GM18508 (cell line): ENCODE data around the gene SLC19A1.
"Not testable (repeated sequence)": the region's sequence is repeated elsewhere in the genome, so short reads cannot be mapped to it uniquely, and the experiment has no call there.

Experiments
- ATAC-seq: cut with Tn5 transposase; IDR thresholded peaks from one replicate; pipeline ENCODE4 v1.9.1; 2021; ENCODE audit warnings: moderate number of reproducible peaks; ENCODE audit not compliant: insufficient read depth, unreplicated experiment

The SLC19A1 gene

DNA sequence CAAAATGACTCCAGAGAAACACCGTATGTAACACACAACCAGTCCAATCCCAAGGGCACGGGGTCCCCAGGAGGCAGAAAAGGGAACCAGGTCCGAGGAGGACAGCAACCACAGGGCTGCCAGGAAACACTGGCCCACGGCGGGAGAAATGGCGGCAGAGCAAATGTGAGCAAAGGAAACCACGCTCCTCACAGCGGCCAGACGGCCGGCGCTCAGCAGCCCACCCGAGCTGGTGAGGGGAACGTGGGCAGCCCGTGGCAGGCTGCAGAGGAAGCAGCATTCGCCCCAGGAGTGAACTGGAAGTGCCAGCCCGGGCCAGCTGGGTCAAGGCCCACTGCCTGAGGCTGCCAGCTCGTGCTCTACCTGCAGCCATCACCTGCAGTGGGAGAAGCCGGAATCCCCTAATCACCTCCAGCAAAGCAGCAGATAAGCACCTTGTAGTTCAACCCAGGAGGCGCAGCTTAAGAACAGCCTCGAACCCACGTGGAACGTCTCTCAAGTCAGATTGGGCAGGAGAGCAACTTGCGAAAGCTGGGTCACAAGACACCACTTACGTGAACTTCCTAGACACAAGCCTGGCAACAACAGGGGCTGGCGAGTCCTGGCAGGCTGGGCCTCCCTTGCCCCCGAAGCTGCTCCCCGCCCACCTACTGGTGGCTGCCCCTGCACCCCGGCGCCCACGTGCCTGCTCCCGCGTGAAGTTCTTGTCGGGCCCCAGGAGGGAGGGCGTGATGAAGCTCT is 6.7 kb downstream of the SLC19A1 start:
- ATAC-seq = no peak

DNA sequence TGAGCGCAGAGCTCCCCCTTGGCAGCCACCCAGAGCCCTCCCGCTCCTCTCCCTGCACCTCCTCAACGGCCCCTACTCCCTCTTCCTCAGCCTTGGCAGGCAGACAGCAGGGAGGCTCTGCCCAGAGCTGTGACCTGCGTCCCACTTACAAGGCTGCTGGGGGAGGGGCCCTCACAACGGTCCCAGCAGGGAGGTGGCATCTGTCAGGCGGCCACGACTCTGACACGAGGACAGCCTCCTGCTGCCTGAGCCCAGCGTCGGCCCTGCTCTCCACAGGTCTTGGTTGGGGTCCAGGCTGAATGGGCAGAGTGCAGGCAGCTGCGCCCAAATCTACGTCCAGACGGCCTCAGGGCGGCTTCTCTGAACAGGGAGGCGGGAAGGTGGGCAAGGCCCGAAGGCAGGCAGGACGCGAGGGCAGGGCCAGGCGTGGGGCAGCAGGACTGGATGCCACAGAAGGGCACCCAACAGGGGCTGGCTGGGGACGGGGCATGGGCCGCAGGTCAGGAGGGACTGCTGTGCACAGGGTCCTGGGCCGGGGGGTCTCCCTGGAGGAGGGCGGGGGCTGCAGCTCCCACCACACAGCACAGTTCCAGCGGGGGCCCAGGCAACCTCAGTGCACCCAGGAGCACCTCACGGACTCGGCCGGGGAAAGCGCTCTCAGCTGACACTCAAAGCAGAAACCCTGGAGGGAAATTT is 7.5 kb downstream of the SLC19A1 start:
- ATAC-seq = no peak

DNA sequence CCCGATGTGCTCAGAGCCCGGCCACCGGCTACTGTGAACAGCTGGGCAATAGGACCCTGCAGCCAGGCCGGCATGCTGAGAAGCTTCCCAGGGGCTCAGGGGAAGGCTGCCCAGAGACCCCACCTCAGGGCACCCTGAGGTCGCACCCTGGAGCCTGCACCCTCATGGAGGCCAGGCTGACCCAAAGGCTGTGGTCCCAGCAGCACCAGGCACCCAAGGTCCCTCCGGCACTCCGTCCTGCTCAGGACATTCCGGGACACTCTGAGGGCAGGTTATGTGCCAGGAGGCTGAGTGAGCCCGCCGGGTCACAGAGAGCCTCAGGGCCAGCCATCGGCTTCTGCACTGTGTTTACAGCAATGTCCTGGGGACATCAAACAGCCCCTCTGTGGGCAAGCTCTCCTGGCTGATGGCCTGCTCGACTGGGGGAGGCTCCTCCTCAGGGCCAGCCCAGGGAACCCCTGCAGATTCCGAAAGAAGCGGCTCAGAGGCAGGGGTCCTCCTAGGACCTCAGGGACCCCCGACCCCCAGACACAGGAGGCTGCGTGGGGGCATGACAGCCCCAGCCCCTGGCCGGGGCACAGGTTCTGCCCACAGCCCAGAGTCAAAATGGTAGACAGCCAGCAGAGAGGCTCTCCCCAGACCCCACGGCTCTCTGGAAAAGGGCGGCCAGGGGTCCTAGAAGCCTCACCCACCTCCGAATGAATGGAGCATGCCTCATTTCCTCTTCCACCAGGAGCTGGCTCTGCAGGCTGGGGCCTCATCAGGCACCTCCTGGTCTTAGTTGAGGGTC is 8.2 kb downstream of the SLC19A1 start:
- ATAC-seq = no peak

DNA sequence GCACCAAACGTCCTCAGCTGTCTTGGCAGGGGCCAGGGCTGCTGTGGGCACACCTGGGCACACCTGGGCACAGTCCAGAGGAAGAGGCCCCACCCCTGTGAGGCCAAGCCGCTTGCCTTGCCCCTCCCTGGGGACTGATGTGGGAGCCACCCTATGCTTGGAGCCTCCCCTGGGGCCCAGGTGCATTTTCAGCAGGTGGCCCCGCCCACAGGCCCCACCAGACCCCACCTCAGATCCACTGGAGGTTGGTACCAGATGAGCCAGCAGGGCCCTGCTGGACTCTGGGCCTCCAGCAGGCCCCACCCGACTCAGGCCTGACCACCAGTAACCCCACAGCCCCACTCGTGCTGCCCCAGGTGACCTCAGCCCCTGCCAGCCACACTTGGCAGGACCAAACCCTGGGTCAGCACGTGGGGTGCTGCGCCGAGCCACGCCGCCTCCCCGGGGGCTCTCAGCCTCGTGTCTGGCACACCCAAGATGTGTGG is 8.8 kb downstream of the SLC19A1 start:
- ATAC-seq = no peak

DNA sequence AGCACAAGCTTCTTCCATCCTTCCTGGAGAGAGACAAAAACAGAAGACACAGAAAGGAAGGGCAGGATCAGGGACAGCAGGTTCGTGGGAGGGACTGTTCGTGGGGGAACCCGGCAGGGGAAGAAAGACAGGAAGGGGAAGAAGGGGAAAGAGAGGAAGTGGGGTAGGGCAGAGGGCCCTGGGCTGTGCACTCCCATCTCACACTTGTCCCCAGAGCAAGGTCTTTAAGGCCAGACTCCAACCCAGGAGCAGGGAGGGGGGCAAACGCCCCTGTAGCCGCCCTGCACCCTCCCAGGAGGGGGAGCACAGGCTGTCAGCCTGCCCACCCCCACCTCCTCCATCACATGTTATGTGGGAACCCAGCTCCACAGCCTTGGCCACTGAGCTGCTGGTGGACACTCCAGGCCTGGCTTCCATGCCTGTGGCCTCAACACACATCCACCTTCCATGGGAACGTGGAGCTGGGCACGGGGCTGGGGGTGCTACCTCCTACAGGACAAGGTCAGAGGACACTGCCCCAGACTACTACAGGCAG is 9.3 kb downstream of the SLC19A1 start:
- ATAC-seq = no peak

DNA sequence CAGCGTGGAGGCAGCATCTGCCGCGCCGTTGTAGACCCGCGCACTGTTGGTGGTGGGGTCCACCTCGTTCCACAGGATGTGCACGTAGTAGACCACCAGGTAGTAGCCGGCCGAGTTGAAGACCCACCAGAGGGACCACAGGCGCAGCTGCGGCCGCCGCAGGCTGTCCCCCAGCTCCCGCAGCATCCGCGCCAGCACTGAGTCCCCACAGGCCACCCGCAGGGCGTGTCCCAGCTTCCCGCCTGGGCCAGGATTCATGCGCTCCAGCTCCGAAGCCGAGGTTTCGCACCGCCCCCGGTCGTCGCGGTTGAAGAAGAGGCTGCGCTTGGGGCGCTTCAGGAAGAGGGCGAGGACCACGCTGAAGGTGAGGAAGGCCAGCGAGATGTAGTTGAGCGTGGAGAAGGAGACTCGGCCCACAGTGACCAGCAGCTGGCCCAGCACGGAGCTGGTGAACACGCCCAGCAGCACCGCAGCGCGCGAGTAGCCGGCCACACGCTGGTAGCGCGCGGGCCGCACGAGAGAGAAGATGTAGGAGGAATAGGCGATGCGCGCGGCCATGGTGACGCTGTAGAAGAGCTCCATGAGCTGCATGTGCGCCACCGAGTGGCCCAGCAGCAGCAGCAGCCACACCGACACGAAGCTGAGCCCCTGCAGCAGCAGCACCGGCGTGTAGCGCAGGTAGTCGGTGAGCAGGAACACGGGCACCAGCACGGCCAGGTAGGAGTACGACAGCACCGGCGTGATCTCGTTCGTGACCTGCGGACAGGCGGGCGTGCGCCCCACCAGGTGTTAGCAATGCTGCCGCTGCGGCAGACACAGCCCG is 10.6 kb downstream of the SLC19A1 start:
- no peak for ATAC-seq

DNA sequence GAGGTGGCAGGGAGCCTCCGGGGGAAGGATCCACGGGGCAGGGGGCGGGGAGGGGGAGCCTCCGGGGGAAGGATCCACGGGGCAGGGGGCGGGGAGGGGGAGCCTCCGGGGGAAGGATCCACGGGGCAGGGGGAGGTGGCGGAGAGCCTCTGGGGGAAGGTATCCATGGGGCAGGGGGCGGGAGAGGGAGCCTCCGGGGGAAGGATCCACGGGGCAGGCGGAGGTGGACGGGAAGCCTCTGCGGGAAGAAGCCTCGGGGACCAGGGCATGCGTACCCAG is 11.2 kb downstream of the SLC19A1 start:
- not testable (repeated sequence) for ATAC-seq

DNA sequence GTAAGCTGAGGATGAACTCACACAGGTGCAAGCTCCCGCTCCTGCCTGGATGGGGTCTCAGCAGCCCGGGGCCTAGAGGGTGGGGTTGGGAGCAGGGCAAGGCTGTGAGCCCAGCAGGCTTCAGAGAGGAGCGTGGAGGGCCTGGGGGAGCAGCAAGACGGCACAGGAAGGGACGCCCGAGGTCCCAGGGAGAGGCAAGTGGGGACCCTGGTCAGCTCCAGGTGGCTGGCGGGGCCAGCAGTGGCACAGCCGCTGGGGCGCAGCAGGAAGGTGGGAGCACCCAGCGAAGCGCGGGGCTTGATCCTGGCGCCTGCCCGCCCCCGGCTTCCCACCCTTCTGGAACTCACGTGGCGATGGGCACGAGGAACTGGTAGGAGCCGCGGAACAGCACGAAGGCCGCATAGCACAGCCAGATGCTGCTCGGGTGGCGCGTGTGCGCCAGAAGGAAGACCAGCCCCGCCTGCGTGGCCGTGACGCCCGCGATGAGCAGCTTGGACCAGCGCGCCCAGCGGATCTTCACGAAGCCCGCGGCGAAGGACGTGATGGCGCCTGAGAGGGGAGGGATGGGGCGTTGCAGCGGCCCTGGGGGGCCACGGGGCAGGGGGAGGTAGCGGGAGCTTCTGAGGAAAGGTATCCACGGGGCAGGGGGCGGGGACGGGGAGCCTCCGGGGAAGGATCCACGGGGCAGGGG is 11.7 kb downstream of the SLC19A1 start:
- no peak for ATAC-seq

DNA sequence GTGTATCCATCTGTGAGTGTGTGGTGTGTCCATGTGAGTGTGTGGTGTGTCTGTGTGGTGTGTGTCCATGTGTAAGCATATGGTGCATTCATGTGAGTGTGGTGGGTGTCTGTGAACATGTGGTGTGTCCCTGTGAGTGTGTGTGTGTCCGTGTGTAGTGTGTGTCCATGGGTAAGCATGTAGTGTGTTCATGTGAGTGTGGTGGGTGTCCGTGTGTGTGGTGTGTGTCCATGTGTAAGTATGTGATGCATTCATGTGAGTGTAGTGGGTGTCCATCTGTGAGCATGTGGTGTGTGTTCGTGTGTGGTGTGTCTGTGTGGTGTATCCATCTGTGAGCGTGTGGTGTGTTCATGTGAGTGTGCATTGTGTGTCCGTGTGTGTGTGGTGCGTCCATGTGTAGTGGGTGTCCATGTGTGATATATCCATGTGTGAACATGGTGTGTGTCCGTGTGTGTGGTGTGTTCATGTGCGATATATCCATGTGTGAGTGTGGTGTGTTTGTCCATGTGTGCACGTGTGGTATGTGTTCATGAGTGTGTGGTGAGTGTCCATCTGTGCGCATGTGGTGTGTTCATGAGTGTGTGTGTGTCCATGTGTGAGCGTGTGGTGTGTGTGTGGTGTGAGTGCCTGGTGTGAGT is 12.3 kb downstream of the SLC19A1 start:
- ATAC-seq = no peak

DNA sequence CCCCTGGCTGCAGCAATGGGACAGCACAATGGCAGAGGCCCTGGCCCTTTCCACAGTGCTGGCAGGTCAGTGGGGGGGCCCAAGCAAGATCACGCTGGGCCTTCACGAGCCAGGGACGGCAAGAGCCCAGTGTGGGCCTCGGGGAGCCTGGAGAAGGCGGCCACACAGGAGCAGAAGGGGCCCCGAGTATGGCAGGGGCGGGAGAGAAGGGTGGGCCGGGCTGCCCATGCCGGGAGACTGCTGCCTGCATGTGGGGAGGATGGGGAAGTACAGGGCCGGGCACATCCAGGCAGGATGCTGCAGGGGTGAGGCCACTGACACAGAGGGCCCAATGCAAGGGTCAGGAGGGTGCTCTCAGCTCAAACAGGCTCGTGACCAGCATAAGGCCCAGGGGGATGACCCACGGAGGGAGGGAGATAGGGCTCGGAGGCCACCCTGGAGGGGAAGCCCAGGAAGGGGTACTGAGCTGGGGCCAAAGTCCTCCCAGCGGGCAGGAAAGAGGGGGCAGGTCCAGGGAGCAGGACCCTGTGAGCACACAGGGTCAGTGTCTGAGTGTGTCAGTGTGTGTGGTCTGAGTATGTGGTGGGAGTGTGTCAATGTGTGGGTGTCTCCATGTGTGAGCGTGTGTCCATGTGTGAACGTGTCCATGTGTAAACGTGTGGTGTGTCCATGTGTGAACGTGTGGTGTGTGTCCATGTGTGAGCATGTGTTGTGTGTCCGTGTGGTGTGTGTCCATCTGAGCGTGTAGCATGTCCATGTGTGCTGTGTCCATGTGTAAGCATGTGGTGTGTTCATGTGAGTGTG is 13.1 kb downstream of the SLC19A1 start:
- ATAC-seq = no peak

DNA sequence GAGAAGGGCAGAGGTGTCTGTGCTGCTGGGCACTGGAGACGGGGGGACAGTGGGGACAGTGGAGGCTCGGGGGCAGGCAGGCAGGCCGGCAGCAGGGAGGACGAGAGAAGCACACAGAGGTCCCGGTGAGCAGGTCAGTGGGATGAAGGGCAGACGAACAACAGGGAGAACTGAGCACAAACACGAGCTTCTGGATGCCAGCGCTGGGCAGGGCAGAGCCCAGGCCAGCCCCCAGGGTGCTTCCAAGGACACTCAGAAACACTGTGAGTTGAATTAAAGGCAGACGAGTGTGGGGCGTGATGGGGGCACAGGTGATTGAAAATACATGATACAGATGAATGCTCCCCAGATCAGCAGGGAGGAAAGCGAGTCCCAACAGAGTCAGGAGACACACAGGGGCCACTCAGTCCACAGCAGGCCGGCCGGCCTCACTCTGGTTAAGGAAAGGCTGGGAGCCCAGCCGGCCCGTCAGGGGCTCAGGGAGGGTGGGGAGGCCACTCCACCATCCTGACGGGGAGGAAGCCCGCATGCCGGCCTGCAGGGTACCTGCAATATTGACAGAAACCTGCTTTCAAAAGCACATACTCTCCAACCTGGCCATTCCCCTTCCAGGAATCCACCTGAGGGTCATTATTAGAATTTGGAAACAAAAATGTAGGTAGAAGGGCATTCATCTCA is 14.1 kb downstream of the SLC19A1 start:
- ATAC-seq = no peak

DNA sequence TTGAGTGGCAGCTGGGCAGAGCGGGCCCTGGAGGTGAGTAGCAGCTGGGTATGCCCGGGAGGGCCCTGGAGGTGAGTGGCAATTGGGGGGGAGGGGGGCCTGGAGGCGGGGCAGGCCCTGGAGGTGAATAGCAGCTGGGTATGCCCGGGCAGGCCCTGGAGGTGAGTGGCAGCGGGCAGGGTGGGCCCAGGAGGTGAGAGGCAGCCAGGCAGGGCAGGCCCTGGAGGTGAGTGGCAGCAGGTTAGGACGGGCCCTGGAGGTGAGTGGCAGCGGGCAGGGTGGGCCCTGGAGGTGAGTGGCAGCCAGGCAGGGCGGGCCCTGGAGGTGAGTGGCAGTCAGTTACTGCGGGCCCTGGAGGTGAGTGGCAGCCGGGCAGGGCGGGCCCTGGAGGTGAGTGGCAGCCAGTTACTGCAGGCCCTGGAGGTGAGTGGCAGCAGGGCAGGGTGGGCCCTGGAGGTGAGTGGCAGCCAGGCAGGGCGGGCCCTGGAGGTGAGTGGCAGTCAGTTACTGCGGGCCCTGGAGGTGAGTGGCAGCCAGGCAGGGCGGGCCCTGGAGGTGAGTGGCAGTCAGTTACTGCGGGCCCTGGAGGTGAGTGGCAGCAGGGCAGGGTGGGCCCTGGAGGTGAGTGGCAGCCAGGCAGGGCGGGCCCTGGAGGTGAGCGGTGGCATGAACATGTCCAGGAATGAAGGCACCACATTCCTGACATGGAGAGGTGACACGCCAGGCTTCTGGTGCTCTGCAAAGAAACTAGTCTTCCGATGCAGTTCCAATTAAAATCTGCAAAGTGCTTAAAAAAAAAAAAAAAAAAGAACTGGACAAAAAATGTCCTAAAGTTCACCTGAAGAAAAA is 14.9 kb downstream of the SLC19A1 start:
- not testable (repeated sequence) for ATAC-seq

DNA sequence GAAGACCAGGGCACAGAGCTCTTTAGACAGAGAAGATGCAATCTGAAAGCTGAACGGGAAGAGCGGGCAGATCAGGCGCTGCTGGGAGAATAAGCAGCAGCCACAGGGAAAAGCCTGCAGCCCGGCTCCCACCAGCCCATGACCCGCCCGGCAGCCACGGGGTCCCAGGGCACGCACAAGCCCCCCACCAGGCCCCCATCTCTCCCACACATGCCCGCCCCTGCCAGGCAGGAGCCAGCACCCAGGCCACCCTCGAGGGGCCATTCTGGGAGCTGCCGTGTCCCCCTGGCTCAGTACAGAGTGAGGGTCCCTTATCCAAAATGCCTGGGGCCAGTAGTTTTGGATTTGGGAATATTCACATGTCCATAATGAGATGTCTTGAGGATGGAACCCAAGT is 16.3 kb downstream of the SLC19A1 start:
- ATAC-seq = no peak

DNA sequence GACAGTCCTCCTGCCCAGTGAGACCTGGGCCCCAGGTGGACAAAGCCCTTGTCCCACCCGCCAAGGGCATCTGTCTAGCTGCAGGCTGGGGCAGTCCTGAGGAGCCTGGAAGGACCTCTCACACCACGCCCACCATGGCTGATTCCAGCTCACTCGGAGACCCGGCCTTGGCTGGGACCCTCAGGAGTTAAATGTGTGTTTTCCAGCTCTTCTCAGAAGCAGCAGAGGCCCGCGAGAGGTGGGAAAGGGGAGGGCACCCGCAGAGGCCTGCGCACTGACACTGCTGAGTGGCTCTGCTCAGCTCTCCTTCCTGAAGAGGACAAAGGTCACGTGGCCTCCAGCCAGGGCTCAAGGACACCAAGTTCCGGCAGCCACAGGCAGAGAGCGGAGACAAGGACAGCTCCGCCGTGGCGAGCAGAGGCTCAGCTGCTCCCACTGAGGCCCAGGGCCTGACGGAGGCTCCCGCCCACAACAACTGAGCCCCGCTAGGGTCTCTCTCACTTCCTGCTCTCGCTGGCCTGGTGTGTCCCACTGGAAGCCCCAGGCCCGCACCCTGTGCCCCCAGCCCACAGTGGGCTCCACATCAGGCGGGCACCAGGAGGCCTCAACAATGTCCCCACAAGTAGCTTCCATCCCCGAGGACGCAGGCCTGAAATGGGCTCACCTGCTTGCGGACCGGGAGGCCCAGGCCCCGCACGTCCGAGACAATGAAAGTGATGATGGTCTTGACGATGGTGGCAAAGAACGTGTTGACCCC is 16.9 kb downstream of the SLC19A1 start:
- no peak for ATAC-seq

DNA sequence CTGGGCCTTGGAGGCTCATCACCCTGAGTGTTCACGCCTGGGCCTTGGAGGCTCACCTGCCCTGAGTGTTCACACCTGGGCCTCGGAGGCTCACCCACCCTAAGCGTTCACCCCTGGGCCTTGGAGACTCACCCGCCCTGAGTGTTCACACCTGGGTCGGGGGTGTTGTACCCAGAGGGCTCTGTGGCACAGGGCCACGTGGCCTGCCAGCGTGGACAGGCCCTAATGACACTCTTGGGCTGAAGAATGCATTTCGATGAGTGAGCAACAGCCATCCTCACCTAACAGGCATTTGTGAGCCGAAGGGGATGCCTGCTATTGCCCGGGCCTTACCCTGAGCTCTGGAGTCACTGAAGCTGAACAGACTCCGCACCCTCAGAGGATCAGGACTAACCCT is 17.5 kb downstream of the SLC19A1 start:
- no peak for ATAC-seq

DNA sequence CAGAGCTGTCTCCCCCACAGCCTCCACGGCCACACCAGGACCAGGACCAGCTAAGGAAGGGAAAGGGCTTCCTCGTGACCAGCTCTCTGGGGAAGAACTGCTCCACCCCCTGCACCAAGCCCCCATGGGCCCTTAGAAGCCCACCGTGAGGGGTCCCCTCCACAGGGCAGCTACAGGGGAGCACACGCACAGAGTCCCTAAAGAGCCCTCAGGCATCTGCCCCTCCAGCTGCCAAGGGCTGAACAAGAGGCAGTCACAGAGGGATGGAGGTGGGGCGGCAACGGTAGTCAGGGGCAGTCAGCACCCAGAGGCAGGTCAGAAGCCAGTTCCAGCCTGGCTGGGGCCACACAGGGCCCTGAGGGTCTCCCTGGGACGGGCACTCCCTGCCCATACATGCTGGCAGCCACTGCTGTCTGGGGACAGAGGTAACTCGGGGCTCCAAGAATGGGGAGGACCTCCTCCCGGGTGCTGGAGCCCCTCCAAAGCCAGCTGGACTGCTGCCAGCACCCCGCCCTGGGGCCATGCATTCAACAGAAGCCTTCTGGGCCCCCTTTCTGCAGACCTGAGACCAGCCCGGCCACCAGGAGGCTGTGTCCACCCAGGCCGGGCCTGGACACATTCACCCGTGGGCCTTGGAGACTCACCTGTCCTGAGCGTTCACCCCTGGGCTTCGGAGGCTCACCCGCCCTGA is 18.7 kb downstream of the SLC19A1 start:
- ATAC-seq = no peak
